AG04449 (cell line): ENCODE results near the gene TCTN2.

Experiments
- CTCF ChIA-PET: fragments of 350-600 bp; formaldehyde crosslinking; extraction: SDS; loops from one replicate; lab custom pipeline; 2021; ENCODE audit warnings: antibody characterized with exemption; lab: Yijun Ruan, JAX
- POLR2A ChIA-PET: fragments of 400-600, 350-600 bp; formaldehyde crosslinking; extraction: SDS; loops from one replicate; lab custom pipeline; 2020; ENCODE audit warnings: antibody characterized with exemption, inconsistent platforms; lab: Yijun Ruan, JAX
- DNase-seq: peaks from one replicate; pipeline ENCODE4 v3.0.0-alpha.2; 2010; ENCODE audit warnings: low read depth, low spot score
- H3K4me3 ChIP-seq: 2 replicates; pipeline ENCODE4 v1.5.1; 2011; ENCODE audit warnings: low read depth, mild to moderate bottlenecking, control low read depth, low read length
- CTCF ChIP-seq: IDR thresholded peaks from one replicate; pipeline ENCODE4 v1.5.1; 2011; ENCODE audit warnings: mild to moderate bottlenecking, moderate library complexity, low read length, control low read depth, inconsistent platforms; ENCODE audit not compliant: insufficient read depth; ENCODE audit errors: missing control alignments

The TCTN2 gene

GRCh38 chr12:123715195-123715594, 44.3 kb downstream of the TCTN2 start:
- ChIA-PET POLR2A (no interaction called here), CTCF (no interaction called here)
- H3K4me3 ChIP-seq: no peak overlapping the region
- DNase-seq: no peak
- no peak for TF ChIP-seq CTCF

- POLR2A ChIA-PET: no interaction called here
- no peak for DNase-seq
- CTCF ChIA-PET: no interaction called here
- H3K4me3 ChIP-seq: no peak overlapping the region
- no peak for TF ChIP-seq CTCF
Observed at GRCh38 chr12:123717350-123717749, 46.4 kb downstream of the TCTN2 start.

- H3K4me3 ChIP-seq: no peak overlapping the region
- ChIA-PET POLR2A (no interaction called here), CTCF (no interaction called here)
- no peak for DNase-seq
- no peak for TF ChIP-seq CTCF
Observed at GRCh38 chr12:123720141-123720814, 49.4 kb downstream of the TCTN2 start.

- CTCF ChIA-PET: no interaction called here
- no peak overlapping the region for H3K4me3 ChIP-seq
- no peak for TF ChIP-seq CTCF
- DNase-seq: no peak
- POLR2A ChIA-PET: no interaction called here
Observed at GRCh38 chr12:123721245-123721644, 50.3 kb downstream of the TCTN2 start.

- ChIA-PET CTCF (no interaction called here), POLR2A (no interaction called here)
- DNase-seq: no peak
- no peak overlapping the region for H3K4me3 ChIP-seq
- TF ChIP-seq CTCF: no peak
Observed at GRCh38 chr12:123723011-123723410, 52.1 kb downstream of the TCTN2 start.

- ChIA-PET CTCF (no interaction called here), POLR2A (no interaction called here)
- TF ChIP-seq CTCF: no peak
- no peak overlapping the region for H3K4me3 ChIP-seq
- no peak for DNase-seq
Observed at GRCh38 chr12:123723765-123724164, 52.9 kb downstream of the TCTN2 start.
